HG02943 (cell line): ENCODE results near the gene RREB1.
"Not testable (repeated sequence)": the region's sequence is repeated elsewhere in the genome, so short reads cannot be mapped to it uniquely, and the experiment has no call there.

Experiments
- ATAC-seq: cut with Tn5 transposase; IDR thresholded peaks from one replicate; pipeline ENCODE4 v1.9.1; 2021; ENCODE audit warnings: mild to moderate bottlenecking, low read depth, moderate library complexity; ENCODE audit not compliant: unreplicated experiment

The RREB1 gene

GRCh38 chr6:7273709-7274108 is 165.9 kb downstream of the RREB1 start:
- ATAC-seq, result no peak

DNA sequence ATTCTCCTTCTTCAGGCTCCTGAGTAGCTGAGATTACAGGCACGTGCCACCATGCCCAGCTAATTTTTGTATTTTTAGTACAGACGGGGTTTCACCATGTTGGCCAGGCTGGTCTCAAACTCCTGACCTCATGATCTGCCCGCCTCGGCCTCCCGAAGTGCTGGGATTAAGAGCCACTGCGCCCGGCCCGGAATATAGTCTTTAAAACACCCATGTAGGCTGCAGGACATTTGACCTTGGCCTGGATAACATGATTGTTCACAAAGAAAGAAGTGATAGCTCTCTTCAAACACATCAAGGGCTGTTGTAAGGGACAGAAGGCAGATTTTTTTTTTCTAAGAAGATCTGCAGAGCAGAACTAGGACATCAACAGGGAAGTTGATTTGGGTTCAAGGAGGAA is 166.8 kb downstream of the RREB1 start:
- ATAC-seq, result not testable (repeated sequence)

DNA sequence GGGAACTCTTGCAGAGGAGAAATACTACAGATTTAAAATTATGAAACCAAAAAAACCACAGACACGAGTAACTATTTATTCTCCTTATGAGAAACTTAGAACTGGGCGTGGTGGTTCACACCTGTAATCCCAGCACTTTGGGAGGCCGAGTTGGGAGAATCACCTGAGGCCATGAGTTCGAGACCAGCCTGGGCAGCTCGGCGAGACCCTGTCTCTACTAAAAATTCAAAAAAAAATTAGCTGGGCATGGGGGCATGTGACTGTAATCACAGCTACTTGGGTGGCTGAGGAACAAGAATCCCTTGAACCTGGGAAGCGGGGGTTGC is 168.4 kb downstream of the RREB1 start:
- ATAC-seq, result no peak

- ATAC-seq, result no peak
Observed at GRCh38 chr6:7282097-7282906, 174.5 kb downstream of the RREB1 start.

DNA sequence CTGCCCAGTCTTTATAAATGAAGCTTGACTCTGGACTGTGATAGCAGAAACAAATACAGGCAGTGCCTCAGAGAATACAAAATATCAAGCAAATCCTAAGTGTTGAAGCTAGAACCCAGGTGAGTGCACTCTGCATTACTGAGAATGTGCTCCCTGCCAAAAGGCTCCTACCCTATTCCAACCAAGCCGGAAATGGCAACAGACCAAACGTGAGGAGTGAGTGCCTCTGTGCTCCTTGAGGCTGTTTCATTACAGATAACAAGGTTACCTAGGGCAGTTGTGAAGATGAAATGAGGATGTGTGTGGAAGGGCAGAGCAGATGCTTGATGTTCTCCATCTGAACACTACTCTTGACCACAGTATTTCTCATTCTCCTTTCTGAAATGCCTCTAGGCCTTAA is 175.9 kb downstream of the RREB1 start:
- no peak for ATAC-seq

DNA sequence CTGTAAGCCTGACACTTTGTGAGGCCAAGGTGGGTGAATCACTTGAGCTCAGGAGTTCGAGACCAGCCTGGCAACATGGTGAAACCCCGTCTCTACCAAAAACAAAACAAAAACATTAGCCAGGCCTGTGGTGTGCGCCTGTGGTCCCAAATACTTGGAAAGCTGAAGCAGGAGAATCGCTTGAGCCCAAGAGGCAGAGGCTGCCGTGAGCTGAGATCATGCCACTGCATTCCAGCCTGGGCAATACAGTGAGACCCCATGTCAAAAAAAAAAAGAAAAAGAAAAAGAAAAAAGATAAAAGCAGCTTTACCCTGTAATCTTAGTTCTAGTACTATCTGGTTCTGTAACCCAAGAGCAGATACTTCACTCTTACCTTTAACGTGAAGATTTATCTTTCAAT is 177.7 kb downstream of the RREB1 start:
- no peak for ATAC-seq

- no peak for ATAC-seq
Observed at GRCh38 chr6:7290079-7290478, 182.3 kb downstream of the RREB1 start.

- no peak for ATAC-seq
Observed at GRCh38 chr6:7292596-7293255, 185.0 kb downstream of the RREB1 start.

- no peak for ATAC-seq
Observed at GRCh38 chr6:7295916-7296315, 188.2 kb downstream of the RREB1 start.

GRCh38 chr6:7296602-7297001 is 188.8 kb downstream of the RREB1 start:
- no peak for ATAC-seq

GRCh38 chr6:7298113-7298512 is 190.4 kb downstream of the RREB1 start:
- ATAC-seq, result no peak

- no peak for ATAC-seq
Observed at GRCh38 chr6:7300926-7301325, 193.2 kb downstream of the RREB1 start.
